HG02763 (cell line): ENCODE measurements around the gene COIL.

Experiments
- ATAC-seq: cut with Tn5 transposase; IDR thresholded peaks from one replicate; pipeline ENCODE4 v1.9.1; 2021; ENCODE audit warnings: mild to moderate bottlenecking, moderate library complexity; ENCODE audit not compliant: unreplicated experiment

Gene COIL

DNA sequence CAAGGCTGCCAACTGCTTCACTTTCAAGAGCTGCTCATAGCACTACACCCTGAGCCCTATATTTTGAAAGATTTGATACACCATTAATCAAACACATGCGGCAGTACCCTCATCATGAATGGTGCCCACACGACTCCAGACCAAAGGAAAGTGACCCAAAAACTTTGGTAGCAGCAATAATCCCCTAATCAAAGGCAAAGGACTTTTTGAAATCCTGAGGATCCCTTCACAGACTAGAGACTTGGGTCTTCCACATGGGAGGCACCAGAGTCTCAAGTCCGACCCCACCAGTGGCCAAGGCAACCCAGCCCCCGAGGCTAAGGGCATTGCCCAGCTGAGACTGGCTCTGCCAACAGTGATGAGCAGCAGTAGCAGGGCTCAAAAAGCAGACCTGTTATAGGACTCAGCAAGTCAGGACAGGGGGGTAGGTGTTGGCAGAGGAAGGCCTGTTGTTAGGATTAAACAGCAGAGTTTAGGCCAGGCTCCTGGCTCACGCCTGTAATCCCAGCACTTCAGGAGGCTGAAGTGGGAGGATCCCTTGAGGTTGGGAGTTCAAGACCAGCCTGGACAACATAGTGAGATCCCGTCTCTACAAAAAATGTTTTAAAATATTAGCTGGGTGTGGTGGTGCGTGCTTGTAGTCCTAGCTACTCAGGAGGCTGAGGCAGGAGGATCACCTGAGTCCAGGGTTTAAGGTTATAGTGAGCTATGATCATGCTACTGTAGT, 50.2 kb downstream of the COIL start:
- no peak for ATAC-seq

- no peak for ATAC-seq
These were observed 50.9 kb downstream of the COIL start for GRCh38 chr17:56909742-56910508.

- ATAC-seq: peak; percentile 71
These were observed 52.8 kb downstream of the COIL start for GRCh38 chr17:56908001-56908542.

- ATAC-seq: no peak
These were observed 57.3 kb downstream of the COIL start for GRCh38 chr17:56903560-56903959.

GRCh38 chr17:56902348-56902747, 58.5 kb downstream of the COIL start:
- no peak for ATAC-seq

DNA sequence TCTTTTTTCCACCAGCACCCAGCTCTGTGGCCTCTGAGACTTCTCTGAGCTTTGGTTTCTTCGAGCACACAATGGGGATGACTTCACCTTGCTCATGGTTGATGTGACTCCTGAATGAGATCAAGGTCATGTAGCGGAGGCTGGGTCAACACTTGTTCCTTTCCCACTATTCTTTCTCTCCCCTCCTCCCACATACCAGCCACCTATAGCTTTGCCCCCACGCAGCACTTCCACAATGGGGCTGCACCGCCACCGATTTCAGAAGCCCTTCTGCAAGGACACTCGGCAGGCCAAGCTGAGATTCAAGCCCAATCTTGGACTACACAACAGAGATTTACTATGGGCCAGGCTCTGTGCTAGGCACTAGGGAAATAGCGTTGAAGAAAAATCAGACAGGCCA, 61.4 kb downstream of the COIL start:
- ATAC-seq: no peak

DNA sequence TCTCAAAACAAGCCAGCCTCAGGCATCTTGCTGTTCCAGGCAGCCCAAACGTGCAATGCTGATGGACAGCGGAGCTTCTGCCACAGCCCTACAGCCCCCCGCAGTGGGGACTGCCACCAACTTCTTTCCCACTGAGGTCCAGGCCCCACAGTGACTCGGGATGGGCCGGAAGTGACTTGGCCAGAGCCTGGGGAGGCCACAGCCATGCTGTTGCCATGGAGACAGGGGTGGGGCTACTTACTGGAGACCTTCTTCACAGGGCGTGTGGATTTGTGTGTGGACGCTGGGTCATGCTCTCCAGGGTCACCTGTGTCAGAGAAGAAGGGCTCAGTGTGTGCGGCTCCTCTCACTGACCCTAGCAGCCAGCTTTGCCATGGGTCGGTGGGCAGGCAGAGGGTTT, 62.0 kb downstream of the COIL start:
- ATAC-seq: no peak

DNA sequence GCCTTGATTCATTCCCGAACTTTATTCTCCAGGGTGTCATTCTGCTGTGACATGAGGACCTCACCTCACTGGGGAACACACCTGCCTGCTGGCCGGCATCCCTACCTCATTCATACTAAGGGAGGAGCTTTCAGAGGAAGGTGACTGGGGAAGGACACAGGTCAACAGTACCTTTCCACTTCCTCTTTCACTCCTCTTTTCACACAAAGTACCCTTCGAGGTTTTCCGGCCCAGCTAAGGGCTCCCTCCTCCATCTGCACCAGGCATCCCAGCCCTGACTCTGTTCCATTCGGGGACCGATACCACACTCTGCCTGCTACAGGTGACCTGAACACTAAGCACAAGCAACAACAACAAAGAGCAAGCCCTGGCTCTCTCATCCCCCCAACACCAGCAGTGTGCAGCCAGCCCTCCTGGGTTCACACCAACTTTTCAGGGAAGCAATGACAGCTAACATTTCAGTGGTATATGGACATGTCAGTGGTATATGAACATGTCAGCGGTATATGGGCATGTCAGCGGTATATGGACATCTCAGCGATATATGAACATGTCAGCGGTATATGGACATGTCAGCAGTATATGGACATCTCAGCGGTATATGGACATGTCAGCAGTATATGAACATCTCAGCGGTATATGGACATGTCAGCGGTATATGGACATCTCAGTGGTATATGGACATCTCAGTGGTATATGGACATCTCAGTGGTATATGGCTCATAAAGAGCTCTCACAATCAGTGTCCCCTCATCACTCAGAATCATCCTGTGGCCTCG, 63.0 kb downstream of the COIL start:
- ATAC-seq: peak; percentile 42

- ATAC-seq: no peak
These were observed 63.9 kb downstream of the COIL start for GRCh38 chr17:56896968-56897359.

GRCh38 chr17:56896217-56896967, 64.5 kb downstream of the COIL start:
- no peak for ATAC-seq

DNA sequence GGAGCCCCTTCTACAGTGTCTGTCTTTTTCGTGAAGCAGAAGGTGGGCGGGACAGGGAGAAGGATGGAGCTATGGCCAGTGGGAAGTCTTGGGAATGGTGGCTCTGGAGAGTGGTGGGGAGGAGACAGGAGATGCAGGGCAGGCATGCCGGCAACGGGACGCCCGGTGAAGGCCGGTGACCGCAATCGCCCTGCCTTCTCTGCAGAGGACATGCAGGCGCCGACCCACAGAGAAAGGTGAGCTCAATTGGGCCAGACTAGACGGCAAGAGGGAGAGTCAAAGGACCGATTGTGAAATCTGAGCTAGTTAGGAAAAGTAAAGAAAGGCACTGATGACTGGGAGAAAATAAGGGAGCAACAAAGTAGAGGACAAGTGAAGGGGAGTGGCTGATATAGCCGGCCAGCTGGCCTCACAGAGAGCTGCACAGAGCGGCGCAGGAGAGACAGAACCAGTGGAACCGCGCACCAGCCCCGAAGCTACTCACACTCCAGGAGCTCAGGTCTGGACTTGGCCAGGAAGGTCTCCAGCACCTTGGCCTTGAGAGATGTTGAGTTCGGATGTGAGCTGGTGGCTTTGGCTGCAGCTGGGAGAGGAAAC, 65.9 kb downstream of the COIL start:
- no peak for ATAC-seq

DNA sequence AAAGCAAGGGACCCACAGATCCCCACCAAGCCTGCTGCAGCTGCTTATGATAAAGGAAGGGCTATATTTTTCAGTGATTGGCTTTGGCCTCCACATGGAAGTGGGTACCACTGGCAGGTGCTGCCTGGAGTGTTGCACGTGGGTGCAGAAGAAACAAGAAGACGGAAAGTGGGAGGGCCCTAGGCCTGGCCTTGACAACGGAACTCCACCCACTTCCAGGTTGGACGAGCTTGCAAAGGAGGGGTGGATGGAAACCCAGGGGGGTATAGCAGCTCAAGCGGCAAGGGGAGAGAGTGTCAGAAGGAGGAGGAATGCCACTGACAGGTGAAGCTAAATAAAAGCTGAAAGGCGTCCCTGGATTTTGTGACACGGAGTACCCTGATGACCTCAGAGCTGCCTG, 67.3 kb downstream of the COIL start:
- no peak for ATAC-seq

DNA sequence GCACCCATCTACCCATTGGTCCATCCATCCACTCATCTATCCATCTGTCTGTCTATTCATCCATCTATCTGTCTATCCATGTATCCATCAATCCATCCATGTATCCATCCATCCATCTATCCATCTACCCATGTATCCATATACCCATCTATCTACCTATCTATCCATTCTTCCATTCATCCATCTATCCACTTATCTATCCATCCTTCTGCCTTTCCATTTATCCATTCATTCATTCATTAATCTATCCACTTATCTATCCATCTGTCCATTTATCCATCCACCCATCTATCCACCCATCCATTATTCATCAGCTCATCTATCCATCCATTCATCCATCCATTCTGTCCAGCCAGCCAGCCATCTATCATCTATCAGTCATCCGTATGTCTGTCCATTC, 68.5 kb downstream of the COIL start:
- ATAC-seq: no peak

- no peak for ATAC-seq
These were observed 69.1 kb downstream of the COIL start for GRCh38 chr17:56891751-56892150.

DNA sequence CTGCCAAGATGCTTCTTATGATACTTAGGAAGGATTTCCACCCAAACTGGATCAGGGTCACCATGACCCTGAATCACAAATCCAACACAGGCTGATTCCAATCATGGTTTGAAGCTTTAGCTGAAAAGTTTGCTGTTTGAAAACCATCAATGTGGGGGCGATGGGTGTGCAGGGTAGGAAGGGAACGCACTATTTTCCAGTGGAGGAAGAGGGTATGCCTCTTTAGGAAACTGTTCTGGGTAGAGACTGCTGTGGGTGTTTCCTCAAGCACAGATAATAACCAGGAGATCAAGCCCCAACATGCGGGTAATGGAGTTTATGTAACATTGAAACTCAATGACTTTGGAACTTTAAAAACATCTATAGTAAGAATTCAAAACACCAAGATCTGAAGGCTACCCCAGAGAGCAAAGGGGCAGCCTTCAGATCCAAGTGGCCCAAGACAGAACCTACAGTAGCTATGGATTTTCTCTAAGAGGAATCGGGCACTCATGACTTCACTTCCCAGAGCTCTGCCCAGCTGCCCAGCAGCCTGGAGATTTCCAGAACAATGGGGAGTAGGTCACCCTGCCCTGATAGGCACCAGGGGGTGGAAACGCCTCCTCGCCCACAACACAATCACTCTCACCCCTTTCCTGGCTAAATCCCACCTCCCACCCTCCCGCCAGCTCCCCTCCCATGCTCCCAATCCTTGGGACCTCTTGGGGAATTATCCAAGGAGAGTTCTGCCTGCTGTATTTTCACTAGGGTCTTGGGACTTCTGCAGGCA, 69.8 kb downstream of the COIL start:
- no peak for ATAC-seq

GRCh38 chr17:56890390-56890789, 70.5 kb downstream of the COIL start:
- no peak for ATAC-seq
